GM12892 (cell line): ENCODE data around the gene SYNE1.

Source experiments
- POLR2A ChIP-seq: IDR thresholded peaks from 2 replicates; pipeline ENCODE4 v1.6.1; 2011; ENCODE audit warnings: low read depth, low read length, control low read depth
- POLR2AphosphoS5 ChIP-seq: IDR thresholded peaks from 2 replicates; pipeline ENCODE4 v1.6.1; 2011; ENCODE audit warnings: low read depth, low read length, control low read depth

- TF ChIP-seq POLR2A (no peak), POLR2AphosphoS5 (no peak)
Observed at GRCh38 chr6:152375197-152375596, 262.0 kb downstream of the SYNE1 start.
